CD4-positive, CD25-positive, alpha-beta regulatory T cell (primary cell): ENCODE measurements around the gene DLG5. TPM values are rescaled to one million over a fixed set of nuclear protein-coding genes. Genes with fewer than 3 reads are reported as not detected.

ENCODE experiments used
- ATAC-seq, 2 donors: fragments of 150-1000 bp; cut with Tn5 transposase; one replicate each; pipeline ENCODE4 v1.10.0; 2021; ENCODE audit warnings: low read depth in 2 of 2, moderate number of reproducible peaks in 2 of 2, moderate library complexity in 1 of 2
- DNase-seq, 3 donors: peaks; one replicate each; pipeline versions ENCODE4 v3.0.0 to v3.0.0-alpha.2; 2012 to 2022; ENCODE audit warnings: mixed read lengths in 1 of 3
- H3K27ac ChIP-seq: one replicate; pipeline ENCODE4 v1.7.0; 2013; ENCODE audit warnings: mild to moderate bottlenecking, low read length; ENCODE audit not compliant: insufficient read depth, poor library complexity, severe bottlenecking
- H3K27me3 ChIP-seq: one replicate; pipeline ENCODE4 v1.7.0; 2013; ENCODE audit warnings: low read length; ENCODE audit not compliant: control insufficient read depth, insufficient read depth
- H3K36me3 ChIP-seq: one replicate; pipeline ENCODE4 v1.7.0; 2013; ENCODE audit warnings: mild to moderate bottlenecking, low read length, moderate library complexity; ENCODE audit not compliant: control insufficient read depth, insufficient read depth
- H3K4me1 ChIP-seq: 2 replicates; pipeline ENCODE4 v1.7.0; 2013; ENCODE audit warnings: mild to moderate bottlenecking, low read length; ENCODE audit not compliant: insufficient read depth, control insufficient read depth, poor library complexity, severe bottlenecking
- H3K4me3 ChIP-seq: one replicate; pipeline ENCODE4 v1.7.0; 2013; ENCODE audit warnings: low read depth, mild to moderate bottlenecking, low read length, moderate library complexity
- H3K9me3 ChIP-seq, 2 experiments: 1 replicate in 1 of 2; 2 replicates in 1 of 2; pipeline ENCODE4 v1.7.0; 2013; ENCODE audit warnings: low read length in 2 of 2, mild to moderate bottlenecking in 1 of 2, moderate library complexity in 1 of 2; ENCODE audit not compliant: control insufficient read depth in 2 of 2
- H3K27ac Mint-ChIP-seq, 3 donors: one replicate each; pipeline ENCODE4 v1.8.0; 2020 to 2022; ENCODE audit warnings: mild to moderate bottlenecking in 3 of 3, mixed read lengths in 3 of 3, moderate library complexity in 2 of 3
- H3K27me3 Mint-ChIP-seq: one replicate; pipeline ENCODE4 v1.8.0; 2022; ENCODE audit warnings: mild to moderate bottlenecking, mixed read lengths
- H3K36me3 Mint-ChIP-seq: one replicate; pipeline ENCODE4 v1.8.0; 2020; ENCODE audit warnings: mixed read lengths
- H3K4me1 Mint-ChIP-seq, 4 donors: one replicate each; pipeline ENCODE4 v1.8.0; 2020 to 2022; ENCODE audit warnings: mixed read lengths in 4 of 4, mild to moderate bottlenecking in 1 of 4
- H3K4me3 Mint-ChIP-seq, 4 donors: one replicate each; pipeline ENCODE4 v1.8.0; 2020 to 2022; ENCODE audit warnings: mild to moderate bottlenecking in 4 of 4, mixed read lengths in 4 of 4, moderate library complexity in 3 of 4
- H3K9me3 Mint-ChIP-seq, 7 donors: one replicate each; pipeline ENCODE4 v1.8.0; 2020 to 2022; ENCODE audit warnings: mixed read lengths in 7 of 7, mild to moderate bottlenecking in 3 of 7, moderate library complexity in 2 of 7
- polyA plus RNA-seq, 4 donors: library from polyadenylated mRNA; unstranded; fragments of 300-500 nt; fragmentation: Illumina TruSeq; gene quantifications; one replicate each; pipeline ENCODE4 v1.2.3, GENCODE V29; 2021
- total RNA-seq: library from RNA; stranded (reverse); gene quantifications from one replicate; pipeline ENCODE4 v1.2.3, GENCODE V29; 2022

The DLG5 gene
- total and polyA plus RNA-seq, 5 donors from 2014 or later = 0.06 to 3.7 (median 0.14) TPM; not detected in 1

DNA sequence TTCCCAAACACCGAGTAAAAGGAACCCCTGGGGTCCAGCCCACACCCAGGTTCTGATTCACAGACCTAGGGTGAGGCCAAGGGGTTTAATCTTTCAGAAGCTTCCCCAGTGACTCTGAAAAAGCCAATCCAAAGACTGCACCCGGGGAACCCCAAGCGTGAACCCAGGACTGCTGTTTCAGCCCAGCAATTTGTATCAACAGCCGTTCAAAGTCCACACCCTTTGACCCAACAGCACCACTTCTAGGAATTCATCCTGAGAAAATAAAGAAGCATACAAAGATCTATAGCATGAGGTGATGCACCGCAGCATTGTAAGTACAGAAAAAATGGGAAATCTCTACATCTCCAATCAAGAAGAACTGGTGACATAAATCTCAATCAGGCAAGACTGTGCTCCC, 24.4 kb downstream of the DLG5 start:
- Histone ChIP-seq H3K4me1 (no peaks in the 10 kb centered on the region), H3K36me3 (no peaks in the 10 kb centered on the region), H3K27me3 (no peaks in the 10 kb centered on the region), H3K4me3 (no peak overlapping the region), H3K27ac (no peak overlapping the region), H3K9me3 (no peaks in the 10 kb centered on the region)
- Mint-ChIP-seq H3K27me3 (peaks cover 10% of the 10 kb centered on the region), H3K9me3 (no peaks in the 10 kb centered on the region), H3K36me3 (no peaks in the 10 kb centered on the region), H3K4me3 (no peak overlapping the region), H3K4me1 (no peaks in the 10 kb centered on the region), H3K27ac (no peak overlapping the region)
- ATAC-seq = no peak
- DNase-seq = no peak

GRCh38 chr10:77901743-77902142, 24.8 kb downstream of the DLG5 start:
- Mint-ChIP-seq H3K27ac (no peak overlapping the region), H3K27me3 (peaks cover 10% of the 10 kb centered on the region), H3K36me3 (no peaks in the 10 kb centered on the region), H3K9me3 (no peaks in the 10 kb centered on the region), H3K4me3 (no peak overlapping the region), H3K4me1 (no peaks in the 10 kb centered on the region)
- no peaks in the 10 kb centered on the region for H3K4me1 ChIP-seq
- no peaks in the 10 kb centered on the region for H3K27me3 ChIP-seq
- H3K4me3 ChIP-seq = no peak overlapping the region
- no peaks in the 10 kb centered on the region for H3K9me3 ChIP-seq
- no peak for ATAC-seq
- H3K27ac ChIP-seq = no peak overlapping the region
- DNase-seq = no peak
- no peaks in the 10 kb centered on the region for H3K36me3 ChIP-seq

- Histone ChIP-seq H3K27ac (no peak overlapping the region), H3K27me3 (no peaks in the 10 kb centered on the region), H3K4me3 (no peak overlapping the region), H3K36me3 (no peaks in the 10 kb centered on the region), H3K4me1 (no peaks in the 10 kb centered on the region), H3K9me3 (no peaks in the 10 kb centered on the region)
- Mint-ChIP-seq H3K9me3 (no peaks in the 10 kb centered on the region), H3K36me3 (no peaks in the 10 kb centered on the region), H3K27me3 (peaks cover 10% of the 10 kb centered on the region), H3K27ac (peak overlapping the region in 1 of 3 donors; percentile 1), H3K4me1 (no peaks in the 10 kb centered on the region), H3K4me3 (no peak overlapping the region)
- ATAC-seq = no peak
- DNase-seq = no peak
Observed at GRCh38 chr10:77899690-77900089, 26.9 kb downstream of the DLG5 start.

GRCh38 chr10:77899080-77899477, 27.5 kb downstream of the DLG5 start:
- Histone ChIP-seq H3K4me3 (no peak overlapping the region), H3K4me1 (no peaks in the 10 kb centered on the region), H3K27ac (no peak overlapping the region), H3K27me3 (no peaks in the 10 kb centered on the region), H3K9me3 (no peaks in the 10 kb centered on the region), H3K36me3 (no peaks in the 10 kb centered on the region)
- Mint-ChIP-seq H3K4me1 (no peaks in the 10 kb centered on the region), H3K36me3 (no peaks in the 10 kb centered on the region), H3K9me3 (no peaks in the 10 kb centered on the region), H3K27me3 (peaks cover 10% of the 10 kb centered on the region), H3K4me3 (no peak overlapping the region), H3K27ac (no peak overlapping the region)
- DNase-seq = no peak
- ATAC-seq = no peak

GRCh38 chr10:77898323-77899079, 28.1 kb downstream of the DLG5 start:
- no peaks in the 10 kb centered on the region for H3K4me1 ChIP-seq
- H3K36me3 ChIP-seq = no peaks in the 10 kb centered on the region
- Mint-ChIP-seq H3K9me3 (no peaks in the 10 kb centered on the region), H3K27me3 (peaks cover 10% of the 10 kb centered on the region), H3K36me3 (no peaks in the 10 kb centered on the region), H3K27ac (no peak overlapping the region), H3K4me1 (no peaks in the 10 kb centered on the region), H3K4me3 (no peak overlapping the region)
- ATAC-seq (no peak), DNase-seq (no peak)
- H3K27me3 ChIP-seq = no peaks in the 10 kb centered on the region
- H3K4me3 ChIP-seq = no peak overlapping the region
- no peak overlapping the region for H3K27ac ChIP-seq
- no peaks in the 10 kb centered on the region for H3K9me3 ChIP-seq

GRCh38 chr10:77896058-77896457, 30.5 kb downstream of the DLG5 start:
- no peaks in the 10 kb centered on the region for H3K4me1 ChIP-seq
- DNase-seq = no peak
- no peak overlapping the region for H3K4me3 ChIP-seq
- no peaks in the 10 kb centered on the region for H3K27me3 ChIP-seq
- H3K4me1 Mint-ChIP-seq = no peaks in the 10 kb centered on the region
- ATAC-seq = no peak
- no peak overlapping the region for H3K4me3 Mint-ChIP-seq
- no peaks in the 10 kb centered on the region for H3K36me3 Mint-ChIP-seq
- no peak overlapping the region for H3K27ac Mint-ChIP-seq
- H3K27me3 Mint-ChIP-seq = peaks cover 10% of the 10 kb centered on the region
- H3K36me3 ChIP-seq = no peaks in the 10 kb centered on the region
- H3K9me3 Mint-ChIP-seq = no peaks in the 10 kb centered on the region
- no peaks in the 10 kb centered on the region for H3K9me3 ChIP-seq
- no peak overlapping the region for H3K27ac ChIP-seq

DNA sequence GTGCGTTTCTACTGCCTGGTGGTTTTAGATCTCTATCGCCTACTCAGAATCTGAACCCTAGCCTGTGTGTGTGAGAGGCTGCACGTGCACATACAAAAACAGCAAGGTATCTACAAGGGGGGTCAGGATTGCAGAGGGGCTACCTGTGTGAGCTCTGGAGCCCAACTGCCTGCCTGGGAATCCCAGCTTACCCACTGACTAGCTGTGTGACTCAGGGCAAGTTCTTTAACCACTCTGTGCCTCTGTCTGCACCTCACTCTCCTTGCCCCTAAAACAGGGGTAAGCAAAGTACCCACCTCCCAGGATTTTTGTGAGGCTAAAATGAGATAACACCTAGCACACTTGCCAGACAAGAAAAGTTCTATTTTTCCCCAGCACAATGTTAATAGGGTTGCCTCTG, 32.5 kb downstream of the DLG5 start:
- Histone ChIP-seq H3K36me3 (no peaks in the 10 kb centered on the region), H3K27ac (no peak overlapping the region)

DNA sequence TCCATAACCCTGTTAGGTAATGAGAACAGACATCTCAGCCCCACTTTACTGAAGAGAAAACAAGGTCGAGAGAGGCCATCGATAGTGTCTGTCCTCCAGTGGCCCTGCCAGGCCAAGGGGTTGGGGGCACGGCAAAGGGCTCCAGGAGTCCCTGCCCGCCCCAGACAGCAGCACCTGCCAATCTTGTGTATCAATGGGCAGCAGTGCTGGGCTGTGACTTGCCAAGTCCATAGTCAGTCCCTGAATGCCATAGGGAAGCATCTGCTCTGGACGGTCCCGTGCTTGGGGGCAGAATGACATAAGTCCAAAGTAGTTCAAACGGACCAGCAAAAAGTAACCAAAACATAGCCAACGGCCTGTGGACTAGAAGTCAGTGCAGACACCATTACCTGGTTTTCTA, 33.2 kb downstream of the DLG5 start:
- no peaks in the 10 kb centered on the region for H3K4me1 ChIP-seq
- H3K27ac ChIP-seq = no peak overlapping the region
- H3K27me3 ChIP-seq = no peaks in the 10 kb centered on the region
- no peak overlapping the region for H3K4me3 ChIP-seq
- no peaks in the 10 kb centered on the region for H3K9me3 Mint-ChIP-seq
- DNase-seq (no peak), ATAC-seq (no peak)
- no peaks in the 10 kb centered on the region for H3K9me3 ChIP-seq
- H3K36me3 Mint-ChIP-seq = no peaks in the 10 kb centered on the region
- H3K36me3 ChIP-seq = no peaks in the 10 kb centered on the region
- H3K4me1 Mint-ChIP-seq = no peaks in the 10 kb centered on the region
- no peak overlapping the region for H3K4me3 Mint-ChIP-seq
- no peak overlapping the region for H3K27ac Mint-ChIP-seq
- peaks cover 4% of the 10 kb centered on the region for H3K27me3 Mint-ChIP-seq

More for the DNA sequence above, 32.5 kb downstream of the DLG5 start:
- Histone ChIP-seq H3K4me1 (no peaks in the 10 kb centered on the region), H3K4me3 (no peak overlapping the region), H3K9me3 (no peaks in the 10 kb centered on the region), H3K27me3 (no peaks in the 10 kb centered on the region)
- DNase-seq (no peak), ATAC-seq (no peak)
- no peaks in the 10 kb centered on the region for H3K9me3 Mint-ChIP-seq
- H3K4me1 Mint-ChIP-seq = no peaks in the 10 kb centered on the region
- no peaks in the 10 kb centered on the region for H3K36me3 Mint-ChIP-seq
- H3K27ac Mint-ChIP-seq = no peak overlapping the region
- H3K4me3 Mint-ChIP-seq = no peak overlapping the region
- H3K27me3 Mint-ChIP-seq = peaks cover 4% of the 10 kb centered on the region
